Activated CD4-positive, alpha-beta T cell treated with anti-CD3 and anti-CD28 coated beads, Interleukin-2, amount 10 ng/mL, durations not matched to agents 7 days and 5 days (primary cell): ENCODE data around the gene OSBPL5. TPM values are rescaled to one million over a fixed set of nuclear protein-coding genes. Genes with fewer than 3 reads are reported as not detected.

Source experiments
- CTCF ChIA-PET: fragments of 350-600 bp; sonication (Branson Sonifier 250); formaldehyde crosslinking; loops from one replicate; lab custom pipeline; 2021; ENCODE audit warnings: antibody characterized with exemption; lab: Charles Lee
- POLR2A ChIA-PET: fragments of 350-600 bp; sonication (Branson Sonifier 250); formaldehyde crosslinking; loops from one replicate; lab custom pipeline; 2021; ENCODE audit warnings: antibody characterized with exemption; lab: Charles Lee
- DNase-seq: peaks from one replicate; pipeline ENCODE4 v3.0.0-alpha.2; 2020
- H3K27ac Mint-ChIP-seq: one replicate; pipeline ENCODE4 v1.8.0; 2021; ENCODE audit warnings: mild to moderate bottlenecking, moderate library complexity, mixed read lengths
- H3K27me3 Mint-ChIP-seq: one replicate; pipeline ENCODE4 v1.8.0; 2021; ENCODE audit warnings: mixed read lengths
- H3K36me3 Mint-ChIP-seq: one replicate; pipeline ENCODE4 v1.8.0; 2021; ENCODE audit warnings: low read depth, mixed read lengths
- H3K4me1 Mint-ChIP-seq: one replicate; pipeline ENCODE4 v1.8.0; 2021; ENCODE audit warnings: mixed read lengths
- H3K4me3 Mint-ChIP-seq: one replicate; pipeline ENCODE4 v1.8.0; 2021; ENCODE audit warnings: mild to moderate bottlenecking, moderate library complexity, mixed read lengths
- H3K9me3 Mint-ChIP-seq: one replicate; pipeline ENCODE4 v1.8.0; 2021; ENCODE audit warnings: mixed read lengths
- total RNA-seq, 2 experiments: library from RNA; stranded (reverse); gene quantifications; one replicate each; pipeline ENCODE4 v1.2.3, GENCODE V29; 2021

OSBPL5 gene
- total RNA-seq, 2 experiments from 2014 or later: 9.6 to 12.0 TPM

GRCh38 chr11:3058753-3059664, 106.1 kb downstream of the OSBPL5 start:
- peaks cover 16% of the 10 kb centered on the region for H3K36me3 Mint-ChIP-seq
- ChIA-PET CTCF (interaction anchor here (2.7 kb wide), 1 partner anchor 32 kb away, joined by 14 read pairs; no protein-coding TSS in a partner anchor), POLR2A (no interaction called here)
- no peaks in the 10 kb centered on the region for H3K9me3 Mint-ChIP-seq
- H3K27me3 Mint-ChIP-seq: peaks cover under 1% of the 10 kb centered on the region
- peak overlapping the region; percentile 47 for H3K4me3 Mint-ChIP-seq
- H3K4me1 Mint-ChIP-seq: peaks cover 33% of the 10 kb centered on the region
- no peak for DNase-seq
- no peak overlapping the region for H3K27ac Mint-ChIP-seq

GRCh38 chr11:3057069-3057963, 107.8 kb downstream of the OSBPL5 start, which contains the start of gene CARS1:
Gene CARS1, minus strand, starts transcription at chr11:3057423. Its CDS starts 56 bp downstream, at chr11:3057367.
- peak; percentile 96 for DNase-seq
- Mint-ChIP-seq H3K4me3 (peak within 1 kb of the TSS; percentile 89), H3K36me3 (peaks cover 25% of the 10 kb centered on the region), H3K9me3 (no peaks in the 10 kb centered on the region), H3K4me1 (peaks cover 46% of the 10 kb centered on the region), H3K27me3 (no peaks in the 10 kb centered on the region), H3K27ac (peak within 1 kb of the TSS; percentile 88)
- ChIA-PET CTCF (interaction anchor here (1.0 to 1.9 kb wide), 4 partner anchors 8 to 165 kb away, joined by 3 to 4 read pairs (median 4); no protein-coding TSS in a partner anchor), POLR2A (no interaction called here)

GRCh38 chr11:3056296-3057068, 108.6 kb downstream of the OSBPL5 start:
- Mint-ChIP-seq H3K36me3 (peaks cover 25% of the 10 kb centered on the region), H3K27ac (peak overlapping the region; percentile 88), H3K4me1 (peaks cover 50% of the 10 kb centered on the region), H3K27me3 (no peaks in the 10 kb centered on the region), H3K9me3 (no peaks in the 10 kb centered on the region), H3K4me3 (peak overlapping the region; percentile 89)
- CTCF ChIA-PET: interaction anchor here (0.6 to 1.9 kb wide), 6 partner anchors 9 to 1563 kb away, joined by 3 to 4 read pairs (median 4); no protein-coding TSS in a partner anchor
- POLR2A ChIA-PET: no interaction called here
- peak; percentile 40 for DNase-seq

- POLR2A ChIA-PET: no interaction called here
These were observed 109.2 kb downstream of the OSBPL5 start for GRCh38 chr11:3055891-3056290.

GRCh38 chr11:3052567-3052966, 112.5 kb downstream of the OSBPL5 start:
- Mint-ChIP-seq H3K4me1 (peaks cover 66% of the 10 kb centered on the region), H3K36me3 (peaks cover 30% of the 10 kb centered on the region), H3K4me3 (no peak overlapping the region), H3K27me3 (no peaks in the 10 kb centered on the region), H3K9me3 (no peaks in the 10 kb centered on the region), H3K27ac (no peak overlapping the region)
- POLR2A ChIA-PET: no interaction called here
- no peak for DNase-seq
- CTCF ChIA-PET: no interaction called here

More at GRCh38 chr11:3055891-3056290, 109.2 kb downstream of the OSBPL5 start:
- peaks cover 56% of the 10 kb centered on the region for H3K4me1 Mint-ChIP-seq
- no peaks in the 10 kb centered on the region for H3K9me3 Mint-ChIP-seq
- peak overlapping the region; percentile 50 for H3K27ac Mint-ChIP-seq
- peak overlapping the region; percentile 89 for H3K4me3 Mint-ChIP-seq
- CTCF ChIA-PET: interaction anchor here (0.6 to 1.9 kb wide), 3 partner anchors 10 to 1562 kb away, joined by 3 to 4 read pairs (median 4); no protein-coding TSS in a partner anchor
- H3K36me3 Mint-ChIP-seq: peaks cover 25% of the 10 kb centered on the region
- DNase-seq: no peak
- H3K27me3 Mint-ChIP-seq: no peaks in the 10 kb centered on the region

- Mint-ChIP-seq H3K4me3 (no peak overlapping the region), H3K36me3 (peaks cover 30% of the 10 kb centered on the region), H3K4me1 (peaks cover 62% of the 10 kb centered on the region), H3K9me3 (no peaks in the 10 kb centered on the region), H3K27me3 (no peaks in the 10 kb centered on the region), H3K27ac (peak overlapping the region; percentile 36)
- POLR2A ChIA-PET: no interaction called here
- DNase-seq: no peak
- CTCF ChIA-PET: interaction anchor here (4.0 kb wide), 1 partner anchor 14 kb away, joined by 20 read pairs; no protein-coding TSS in a partner anchor
These were observed 113.0 kb downstream of the OSBPL5 start for GRCh38 chr11:3052109-3052479.

GRCh38 chr11:3051196-3052108, 113.7 kb downstream of the OSBPL5 start:
- H3K27ac Mint-ChIP-seq: peak overlapping the region; percentile 36
- POLR2A ChIA-PET: no interaction called here

GRCh38 chr11:3050386-3051195, 114.5 kb downstream of the OSBPL5 start:
- H3K27ac Mint-ChIP-seq: peak overlapping the region; percentile 32
- DNase-seq: no peak
- no peak overlapping the region for H3K4me3 Mint-ChIP-seq
- POLR2A ChIA-PET: interaction anchor here (0.6 kb wide), 1 partner anchor 69 kb away, joined by 3 read pairs; no protein-coding TSS in a partner anchor
- no peaks in the 10 kb centered on the region for H3K9me3 Mint-ChIP-seq
- CTCF ChIA-PET: interaction anchor here (0.8 to 4.0 kb wide), 5 partner anchors 7 to 41 kb away, joined by 3 to 20 read pairs (median 3); no protein-coding TSS in a partner anchor
- H3K27me3 Mint-ChIP-seq: no peaks in the 10 kb centered on the region
- H3K4me1 Mint-ChIP-seq: peaks cover 53% of the 10 kb centered on the region
- H3K36me3 Mint-ChIP-seq: peaks cover 28% of the 10 kb centered on the region

More at GRCh38 chr11:3051196-3052108, 113.7 kb downstream of the OSBPL5 start:
- Mint-ChIP-seq H3K4me3 (no peak overlapping the region), H3K4me1 (peaks cover 62% of the 10 kb centered on the region), H3K9me3 (no peaks in the 10 kb centered on the region), H3K27me3 (no peaks in the 10 kb centered on the region), H3K36me3 (peaks cover 30% of the 10 kb centered on the region)
- CTCF ChIA-PET: interaction anchor here (0.8 to 4.0 kb wide), 2 partner anchors 8 to 13 kb away, joined by 3 to 20 read pairs; no protein-coding TSS in a partner anchor
- DNase-seq: no peak

- DNase-seq: peak; percentile 55
- POLR2A ChIA-PET: interaction anchor here (0.6 kb wide), 1 partner anchor 68 kb away, joined by 3 read pairs; no protein-coding TSS in a partner anchor
- CTCF ChIA-PET: interaction anchor here (0.8 to 4.0 kb wide), 7 partner anchors 11 to 103 kb away, joined by 3 to 20 read pairs (median 3); no protein-coding TSS in a partner anchor
- Mint-ChIP-seq H3K36me3 (peaks cover 25% of the 10 kb centered on the region), H3K27ac (peak overlapping the region; percentile 89), H3K9me3 (no peaks in the 10 kb centered on the region), H3K4me1 (peaks cover 46% of the 10 kb centered on the region), H3K4me3 (peak overlapping the region; percentile 46), H3K27me3 (no peaks in the 10 kb centered on the region)
These were observed 115.5 kb downstream of the OSBPL5 start for GRCh38 chr11:3049430-3050243.
